HG02970 (cell line): ENCODE data around the gene ATP5MG.

Experiments used
- ATAC-seq: cut with Tn5 transposase; IDR thresholded peaks from one replicate; pipeline ENCODE4 v1.9.1; 2021; ENCODE audit warnings: mild to moderate bottlenecking, moderate library complexity, moderate number of reproducible peaks; ENCODE audit not compliant: unreplicated experiment, low FRiP score

Gene ATP5MG

GRCh38 chr11:118439646-118440045 lies 38.2 kb downstream of the ATP5MG start:
- ATAC-seq, result no peak

GRCh38 chr11:118441770-118442275 lies 40.4 kb downstream of the ATP5MG start:
- no peak for ATAC-seq

GRCh38 chr11:118442301-118442700 lies 40.9 kb downstream of the ATP5MG start:
- no peak for ATAC-seq

GRCh38 chr11:118442908-118443589 lies 41.6 kb downstream of the ATP5MG start:
- ATAC-seq, result no peak

GRCh38 chr11:118443590-118444218 lies 42.3 kb downstream of the ATP5MG start:
- ATAC-seq, result no peak

GRCh38 chr11:118447423-118447822 lies 46.0 kb downstream of the ATP5MG start:
- ATAC-seq, result no peak

GRCh38 chr11:118448294-118448693 lies 46.9 kb downstream of the ATP5MG start:
- no peak for ATAC-seq

- ATAC-seq, result no peak
Measured at GRCh38 chr11:118449316-118449918, 48.0 kb downstream of the ATP5MG start.

GRCh38 chr11:118450451-118450850 lies 49.0 kb downstream of the ATP5MG start:
- ATAC-seq, result no peak
